ENCODE results near the gene CKAP2L.
A peak's percentile ranks its signal among the peaks of the same experiment; 100 is the strongest.
"Not testable (repeated sequence)": the region's sequence is repeated elsewhere in the genome, so short reads cannot be mapped to it uniquely, and the experiment has no call there.

Gene CKAP2L

DNA sequence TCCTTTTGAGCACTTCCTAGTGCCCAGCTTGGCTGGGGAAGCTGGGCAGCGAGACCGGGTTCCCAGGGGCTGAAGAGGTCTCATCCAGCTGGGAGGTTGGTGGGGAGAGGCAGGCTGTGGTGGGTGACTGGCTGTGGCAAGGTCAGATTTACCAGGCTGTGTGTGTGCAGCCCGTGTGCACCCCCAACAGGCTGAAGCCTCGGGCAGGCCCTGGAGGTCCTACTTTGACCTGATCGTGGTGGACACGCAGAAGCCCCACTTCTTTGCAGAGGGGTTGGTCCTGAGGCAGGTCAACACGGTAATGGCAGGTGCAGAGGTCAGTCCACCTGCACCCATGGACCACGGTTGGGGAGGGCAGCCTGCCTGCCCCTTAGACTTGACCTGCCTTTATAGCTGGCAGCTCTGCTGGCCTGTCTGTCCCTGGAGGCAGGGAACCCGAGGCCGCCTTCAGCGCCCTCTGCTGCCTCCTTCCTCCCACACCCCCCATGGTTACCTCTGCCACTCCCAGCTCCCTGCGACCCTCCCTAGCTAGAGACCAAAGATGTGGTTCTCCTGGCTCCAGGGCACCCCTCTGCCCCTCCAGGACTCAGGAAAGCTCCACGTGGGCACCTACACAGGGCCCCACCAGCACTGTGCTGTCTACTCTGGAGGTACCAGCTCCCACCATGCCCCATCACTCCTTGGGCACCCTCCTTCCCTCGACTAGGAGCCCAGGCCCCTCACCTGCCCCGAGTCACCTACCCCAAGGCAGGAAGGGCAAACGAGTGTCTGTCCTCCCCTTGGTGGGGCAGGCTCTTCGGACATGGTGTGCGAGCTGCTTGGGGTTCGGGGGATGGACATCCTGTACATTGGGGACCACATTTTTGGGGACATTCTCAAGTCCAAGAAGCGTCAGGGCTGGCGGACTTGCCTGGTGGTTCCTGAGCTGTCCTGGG, 39.6 kb downstream of the CKAP2L start:
- DNase-seq = no peak

DNA sequence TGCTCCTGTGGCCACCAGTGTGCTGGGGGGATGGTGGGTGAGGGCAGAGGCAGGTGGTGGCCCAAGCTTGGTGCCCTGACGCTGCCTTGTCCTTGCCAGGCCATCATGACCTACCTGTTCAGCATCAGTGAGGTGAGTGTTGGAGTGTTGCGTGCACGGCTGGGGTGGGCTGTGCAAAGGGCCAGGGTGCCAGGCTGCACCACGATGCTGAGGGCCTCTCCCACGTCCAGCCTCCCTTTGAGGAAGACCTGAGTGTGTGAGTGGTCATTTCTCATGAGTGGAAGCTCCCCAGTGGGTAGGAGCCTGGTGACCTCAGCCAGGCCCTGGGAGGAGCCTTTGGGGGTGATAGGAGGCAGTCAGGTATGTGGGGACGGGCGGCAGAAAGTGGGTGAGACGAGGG, 40.4 kb downstream of the CKAP2L start:
- DNase-seq = no peak

DNA sequence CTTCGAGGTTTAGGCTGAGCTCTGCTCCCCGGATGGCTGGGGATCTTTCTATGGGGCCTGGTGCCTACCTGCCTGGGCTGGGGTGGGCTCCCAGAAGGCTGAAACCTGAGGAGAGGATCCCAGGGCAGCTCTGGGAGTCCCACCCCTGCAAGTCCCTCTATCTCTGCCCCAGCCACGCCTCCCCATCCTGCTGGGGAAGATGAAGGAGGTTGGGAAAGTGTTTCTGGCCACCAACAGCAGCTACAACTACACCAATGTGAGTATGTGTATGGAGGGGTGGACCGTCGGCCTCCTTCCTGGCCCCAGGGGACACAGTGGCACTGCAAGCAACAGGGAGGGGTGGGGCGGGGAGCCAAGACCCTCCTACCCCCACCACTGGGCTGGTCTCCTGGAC, 40.9 kb downstream of the CKAP2L start:
- DNase-seq = no peak

DNA sequence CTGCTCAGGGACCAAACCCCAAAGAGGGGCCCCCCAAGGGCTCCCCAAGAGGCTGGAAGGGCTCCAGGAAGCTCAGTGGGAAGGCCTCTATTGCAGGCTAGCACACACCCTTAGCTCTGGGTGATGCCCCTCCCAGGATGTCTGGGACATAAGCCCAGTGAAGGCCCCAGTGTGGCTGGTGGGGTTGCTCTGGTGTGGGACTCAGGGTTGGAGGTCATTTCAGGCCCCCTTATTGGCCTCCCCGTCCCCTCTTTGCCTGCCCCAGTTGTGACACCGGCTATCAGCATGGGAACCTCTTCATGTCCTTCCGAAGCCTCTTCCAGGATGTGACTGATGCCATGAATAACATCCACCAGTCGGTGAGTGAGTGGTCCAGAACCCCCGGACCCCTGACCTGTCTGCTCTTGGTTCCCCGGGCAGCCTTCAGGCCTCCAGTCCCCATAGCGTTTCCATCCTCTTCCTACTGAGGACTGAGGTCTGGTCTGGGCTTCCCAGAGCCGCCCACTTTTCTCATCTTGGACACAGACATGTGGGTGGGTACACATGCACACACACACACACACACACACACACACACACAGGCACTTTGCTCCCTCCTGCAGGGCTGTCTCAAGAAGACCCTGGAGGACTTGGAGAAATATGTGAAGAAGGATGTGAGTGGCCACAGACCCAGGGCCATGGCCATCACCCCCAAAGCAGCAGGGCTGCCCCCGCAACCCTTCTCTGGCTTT, 41.4 kb downstream of the CKAP2L start:
- no peak for DNase-seq

DNA sequence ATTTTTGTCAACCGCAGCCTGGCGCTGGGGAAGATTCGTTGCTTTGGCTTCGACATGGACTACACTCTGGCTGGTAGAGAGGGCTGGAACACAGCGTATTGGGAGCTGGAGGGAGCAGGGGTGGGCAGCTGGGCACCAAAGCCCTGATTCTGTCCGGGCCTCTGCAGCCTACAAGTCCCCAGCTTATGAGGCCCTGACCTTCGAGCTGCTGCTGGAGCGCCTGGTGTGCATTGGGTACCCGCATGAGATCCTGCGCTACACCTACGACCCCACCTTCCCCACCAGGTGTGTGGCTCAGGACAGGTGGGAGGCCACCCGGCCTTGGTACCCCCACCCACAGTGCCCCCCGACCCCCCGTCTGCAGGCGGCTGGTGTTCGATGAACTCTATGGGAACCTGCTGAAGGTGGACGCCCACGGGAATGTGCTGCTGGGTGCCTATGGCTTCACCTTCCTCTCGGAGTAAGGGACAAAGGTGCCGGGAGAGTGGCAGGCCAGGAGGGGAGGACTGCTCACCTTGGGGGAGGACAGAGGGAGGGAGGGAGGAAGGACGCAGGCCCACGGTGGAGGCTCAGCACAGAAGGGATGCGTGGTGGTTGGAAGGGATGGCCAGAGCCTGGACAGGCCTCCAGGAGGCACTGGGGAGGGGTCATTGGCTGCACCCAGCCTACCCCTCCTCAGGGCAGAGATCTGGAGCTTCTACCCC, 42.4 kb downstream of the CKAP2L start:
- DNase-seq = no peak

DNA sequence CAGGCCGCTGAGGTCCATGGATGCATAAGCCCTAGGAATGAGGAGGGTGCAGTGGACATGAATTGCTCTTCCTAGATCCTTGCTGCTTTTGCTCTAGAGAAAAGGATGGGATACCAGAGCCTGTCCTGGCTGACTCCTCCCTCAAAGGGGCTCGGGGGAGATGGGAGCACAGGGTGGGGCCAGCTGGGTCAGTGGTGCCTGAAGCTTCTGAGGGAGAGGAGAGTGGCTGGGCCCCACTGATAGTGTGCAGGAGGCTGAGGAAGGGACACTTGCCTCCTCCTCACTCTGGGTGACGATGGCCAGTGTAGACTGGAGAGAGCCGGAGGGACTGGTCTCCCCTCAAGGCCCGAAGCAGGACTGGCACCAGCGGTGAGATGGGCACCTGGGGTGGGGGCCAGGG, 43.6 kb downstream of the CKAP2L start, which contains the start of gene NT5DC4:
NT5DC4 (plus strand) TSS at position 236 of the 400 bp plus-strand sequence; CDS start at position 296, 60 bp downstream.
- DNase-seq = no peak

DNA sequence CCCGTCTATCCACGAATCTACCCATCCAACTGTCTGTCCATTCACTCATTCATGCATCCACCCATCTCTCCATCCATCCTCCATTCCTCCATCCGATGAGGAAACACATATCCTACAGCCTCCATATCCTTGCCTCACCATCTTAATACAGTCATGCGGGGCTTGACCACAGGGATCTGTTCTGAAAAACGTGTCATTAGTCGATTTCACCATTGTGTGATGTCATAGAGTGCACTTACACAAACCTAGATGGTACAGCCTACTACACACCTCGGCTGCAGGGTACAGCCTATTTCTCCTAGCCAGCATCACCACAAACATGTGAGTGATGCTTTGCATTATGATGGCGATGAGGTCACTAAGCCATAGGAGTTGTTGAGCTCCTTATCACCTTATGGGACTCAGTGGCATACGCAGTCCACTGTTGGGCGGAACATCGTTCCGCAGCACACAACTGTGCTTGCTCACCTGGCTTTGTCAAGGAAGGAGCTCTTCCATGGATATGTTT, 45.5 kb downstream of the CKAP2L start:
- DNase-seq = no peak

DNA sequence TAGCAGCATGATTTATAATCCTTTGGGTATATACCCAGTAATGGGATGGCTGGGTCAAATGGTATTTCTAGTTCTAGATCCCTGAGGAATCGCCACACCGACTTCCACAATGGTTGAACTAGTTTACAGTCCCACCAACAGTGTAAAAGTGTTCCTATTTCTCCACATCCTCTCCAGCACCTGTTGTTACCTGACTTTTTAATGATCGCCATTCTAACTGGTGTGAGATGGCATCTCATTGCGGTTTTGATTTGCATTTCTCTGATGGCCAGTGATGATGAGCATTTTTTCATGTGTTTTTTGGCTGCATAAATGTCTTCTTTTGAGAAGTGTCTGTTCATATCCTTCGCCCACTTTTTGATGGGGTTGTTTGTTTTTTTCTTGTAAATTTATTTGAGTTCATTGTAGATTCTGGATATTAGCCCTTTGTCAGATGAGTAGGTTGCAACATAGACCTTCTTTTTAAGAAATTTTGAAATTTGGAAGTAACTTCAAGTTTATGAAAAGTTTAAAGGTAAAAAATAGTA, 47.5 kb downstream of the CKAP2L start:
- not testable (repeated sequence) for DNase-seq

DNA sequence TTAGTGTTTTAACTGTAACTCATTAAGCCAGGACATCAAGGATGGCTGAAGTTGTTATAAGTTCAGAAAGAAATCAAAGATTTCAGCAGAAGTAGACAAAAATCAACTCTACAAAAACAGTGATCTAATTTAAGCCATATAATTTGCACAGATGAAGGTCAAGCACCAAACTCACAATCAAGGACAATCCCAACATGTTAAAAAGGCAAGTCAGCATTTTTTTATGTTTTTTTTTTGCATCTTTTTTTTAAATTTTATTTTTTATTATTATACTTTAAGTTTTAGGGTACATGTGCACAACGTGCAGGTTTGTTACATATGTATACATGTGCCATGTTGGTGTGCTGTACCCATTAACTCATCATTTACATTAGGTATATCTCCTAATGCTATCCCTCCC, 48.3 kb downstream of the CKAP2L start:
- DNase-seq = not testable (repeated sequence)

DNA sequence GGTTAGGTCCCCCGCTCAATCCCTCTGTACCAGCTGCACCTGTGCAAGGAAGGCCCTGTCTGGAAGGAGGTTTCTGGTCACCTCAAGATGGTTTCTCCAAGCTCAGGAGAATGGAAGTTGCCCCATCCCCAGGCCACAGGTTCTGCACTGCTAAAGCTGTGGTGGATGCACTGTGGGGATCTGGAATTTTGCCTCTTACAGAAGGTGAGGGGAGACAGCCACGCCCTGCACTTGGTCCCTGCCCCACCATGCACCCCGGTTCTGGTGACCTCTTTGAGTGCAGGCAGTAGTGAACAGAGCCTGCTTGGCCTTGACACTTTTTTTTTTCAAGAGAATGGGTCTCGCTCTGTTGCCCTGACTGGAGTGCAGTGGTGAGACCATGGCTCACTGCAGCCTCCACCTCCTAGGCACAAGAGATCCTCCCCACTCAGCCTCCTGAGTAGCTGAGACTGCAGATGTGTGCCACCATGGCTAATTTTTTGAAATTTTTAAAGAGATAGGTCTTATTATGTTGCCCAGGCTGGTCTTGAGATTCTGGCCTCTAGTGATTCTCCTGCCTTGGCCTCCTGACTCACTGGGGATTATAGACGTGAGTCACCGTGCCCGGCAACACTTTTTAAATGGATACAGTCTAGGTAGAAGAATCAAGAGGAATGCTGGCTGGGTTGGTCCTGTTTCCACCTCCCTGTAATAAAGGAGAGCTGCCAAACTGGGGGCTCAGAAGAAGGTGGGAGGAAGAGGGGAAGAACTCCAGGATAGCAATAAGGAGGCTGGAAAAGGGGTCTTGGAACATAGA, 49.4 kb downstream of the CKAP2L start:
- no peak for DNase-seq

DNA sequence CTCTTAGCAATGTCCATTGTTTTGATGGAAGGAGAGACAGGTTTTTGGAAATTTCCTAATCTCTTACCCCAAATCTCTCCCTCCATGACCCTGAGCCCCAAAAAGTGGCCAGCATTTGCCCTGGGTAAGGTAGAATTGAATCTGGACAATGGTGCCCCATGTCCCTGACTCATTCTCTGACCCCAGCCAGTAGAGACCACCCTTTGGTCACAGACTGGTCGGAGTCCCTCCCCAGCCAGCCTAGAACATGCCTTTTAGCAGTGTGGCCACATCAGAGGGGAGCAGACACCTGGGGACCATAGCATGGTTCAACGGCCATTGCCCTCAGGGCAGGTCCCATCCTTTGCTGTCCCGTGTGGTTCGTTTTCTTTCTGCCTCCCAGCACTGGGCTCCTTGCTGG, 50.1 kb downstream of the CKAP2L start:
- DNase-seq = no peak

DNA sequence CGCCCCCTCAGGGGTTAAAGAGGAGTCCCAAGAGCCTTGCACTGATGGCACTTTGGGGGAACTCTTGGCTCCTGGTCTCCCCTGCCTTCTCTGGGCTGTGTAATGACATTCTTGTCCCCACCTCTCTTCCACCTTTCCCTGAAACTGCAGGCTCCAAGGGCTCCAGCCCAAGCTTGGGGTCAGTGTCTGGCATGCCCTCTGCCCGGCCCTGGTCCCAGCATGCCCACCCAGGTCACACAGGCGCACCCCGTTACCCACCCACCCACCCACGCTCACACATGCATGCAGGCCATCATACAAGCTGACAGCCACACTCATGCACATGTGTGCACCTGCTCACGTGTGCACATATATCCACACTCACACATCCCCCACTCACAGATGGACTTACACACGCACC, 50.5 kb downstream of the CKAP2L start:
- no peak for DNase-seq

DNA sequence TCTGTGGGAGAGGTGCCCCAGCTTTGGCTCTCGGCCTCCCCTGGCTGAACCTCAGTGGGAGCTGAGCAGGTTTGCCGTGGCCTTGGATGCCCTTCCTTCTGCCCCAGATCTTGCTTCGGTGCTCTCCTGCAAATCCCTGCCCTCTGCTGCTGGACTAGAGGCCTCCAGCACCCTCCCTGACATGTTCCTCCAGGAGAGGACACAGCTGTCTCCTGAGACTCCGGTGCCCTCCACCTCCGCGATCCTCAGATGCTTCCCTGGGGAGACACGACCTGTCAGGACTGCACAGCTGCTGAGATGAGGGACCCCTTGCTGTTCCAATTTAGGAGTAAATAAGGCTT, 50.9 kb downstream of the CKAP2L start:
- DNase-seq = no peak

DNA sequence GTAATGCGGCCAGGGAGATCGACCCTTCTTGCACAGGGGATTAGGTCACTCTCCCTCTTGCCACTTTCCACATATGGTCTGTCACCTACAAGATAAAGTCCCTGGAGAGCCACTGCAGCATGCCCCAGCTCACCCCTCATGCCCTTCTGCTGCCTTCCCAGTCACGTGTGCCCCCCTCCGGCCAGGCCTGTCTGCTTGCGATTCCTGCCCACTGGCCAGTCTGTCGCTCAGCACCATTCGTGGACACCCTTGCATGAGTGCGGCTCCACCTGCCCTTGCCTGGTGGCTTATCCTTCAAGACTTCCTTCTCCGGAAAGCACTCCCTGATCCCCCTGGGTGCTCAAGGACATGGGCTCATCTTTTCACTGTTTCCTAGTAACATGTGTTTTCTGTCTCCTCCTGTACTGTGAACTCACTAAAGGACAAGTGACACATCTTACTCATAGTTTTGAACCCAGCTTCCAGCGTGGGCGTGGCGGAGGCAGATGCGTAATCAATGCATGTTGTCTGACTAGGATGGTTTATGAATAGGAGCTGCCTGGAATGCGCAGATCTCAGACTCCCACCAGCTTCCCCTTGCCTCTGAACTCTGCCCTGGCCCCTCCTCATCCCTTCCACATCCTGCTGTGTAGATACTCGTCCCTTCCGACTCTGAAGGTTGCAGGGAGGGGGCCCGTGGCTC, 51.4 kb downstream of the CKAP2L start:
- DNase-seq = no peak

DNA sequence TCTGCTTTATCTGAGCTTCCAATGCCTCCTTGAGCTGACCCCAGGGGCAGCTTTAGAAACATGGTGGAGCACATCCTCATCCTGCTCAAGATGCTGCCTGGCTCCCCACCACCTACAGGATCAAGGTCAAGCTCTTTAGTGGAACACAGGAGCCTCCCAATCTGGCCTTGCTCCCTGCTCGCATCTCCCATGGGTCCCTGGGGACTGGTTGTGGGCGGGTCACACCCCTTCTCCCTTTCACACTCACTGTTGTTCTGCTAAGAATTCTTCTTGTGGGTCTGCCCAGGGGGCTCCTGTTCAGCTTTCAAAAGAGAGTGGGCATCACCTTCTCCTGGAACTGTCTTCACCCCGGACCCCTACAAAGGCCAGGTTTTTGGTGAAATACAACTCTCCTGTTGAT, 51.9 kb downstream of the CKAP2L start:
- no peak for DNase-seq

DNA sequence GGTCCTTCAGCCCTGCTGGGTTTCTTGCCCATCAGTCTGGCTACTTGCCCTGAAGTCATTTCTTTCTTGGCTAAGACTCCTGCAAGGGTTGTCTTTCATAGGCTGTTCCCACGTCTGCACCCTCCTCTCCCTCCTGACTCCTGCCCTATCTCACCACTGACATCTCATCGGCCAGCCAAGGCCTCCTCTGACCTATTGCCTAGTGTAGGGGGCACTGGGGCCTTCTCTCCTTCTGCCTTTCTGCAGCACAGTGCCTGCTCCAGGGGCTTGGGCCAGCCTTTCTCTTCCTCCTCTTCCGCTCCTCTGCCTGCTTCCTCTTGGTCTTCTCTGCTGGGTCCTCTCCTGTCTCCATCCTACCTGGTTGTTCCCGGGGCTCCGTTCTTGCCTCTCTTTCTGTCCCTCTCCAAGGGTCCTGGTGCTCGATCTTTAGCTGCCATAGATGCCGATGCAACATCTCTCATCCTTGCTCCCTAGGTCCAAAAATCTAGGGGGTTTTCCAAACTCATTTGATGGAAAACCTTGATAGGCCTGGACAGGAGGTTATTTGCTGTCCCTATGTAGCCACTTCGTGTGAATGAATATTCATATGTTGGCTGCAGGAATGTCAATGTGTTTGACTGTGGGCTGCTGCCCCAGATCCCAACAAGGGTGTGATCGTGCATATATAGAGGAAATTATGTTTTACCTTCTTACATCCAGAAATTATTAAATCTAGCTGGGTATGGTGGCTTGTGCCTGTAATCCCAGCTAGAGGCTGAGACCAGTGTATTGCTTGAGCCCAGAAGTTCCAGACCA, 53.3 kb downstream of the CKAP2L start:
- no peak for DNase-seq

DNA sequence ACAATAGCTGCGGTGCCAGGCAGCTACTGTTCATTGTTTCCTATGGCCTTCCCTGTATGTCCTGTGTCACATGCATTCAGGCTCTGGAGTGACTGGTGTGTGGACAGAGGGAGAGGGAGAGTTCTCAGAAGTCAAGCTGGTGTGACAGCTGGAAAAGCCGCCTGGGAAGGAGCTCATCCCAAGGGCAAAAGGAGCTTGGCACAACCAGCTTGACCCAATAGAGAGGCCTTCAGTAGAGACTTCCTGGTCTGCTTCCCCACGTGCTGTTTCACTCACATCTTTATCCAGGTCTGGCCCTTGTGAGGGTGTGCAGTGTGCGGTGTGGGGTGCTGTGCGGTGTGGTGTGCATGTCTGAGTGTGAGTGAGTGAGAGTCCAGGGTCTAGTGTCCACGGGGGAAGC, 54.7 kb downstream of the CKAP2L start:
- DNase-seq = no peak

DNA sequence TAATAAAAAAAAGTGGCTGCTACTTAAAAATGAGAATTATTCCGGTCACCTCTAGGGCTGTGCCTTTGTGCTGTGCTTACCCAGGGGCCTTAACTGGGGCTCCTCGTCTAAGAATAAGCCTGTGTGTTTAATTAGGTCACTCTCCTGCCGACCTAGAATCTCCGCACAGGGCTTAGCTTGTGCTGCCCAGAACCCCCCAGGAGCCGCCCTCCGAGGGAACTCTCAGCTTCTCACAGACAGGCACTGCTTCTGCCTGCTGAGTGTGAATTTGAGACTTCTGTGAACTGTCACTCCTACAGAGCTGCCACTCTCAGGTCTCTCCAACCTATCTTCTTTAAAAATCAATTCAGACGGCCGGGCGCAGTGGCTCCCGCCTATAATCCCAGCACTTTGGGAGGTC, 55.4 kb downstream of the CKAP2L start:
- DNase-seq = no peak

DNA sequence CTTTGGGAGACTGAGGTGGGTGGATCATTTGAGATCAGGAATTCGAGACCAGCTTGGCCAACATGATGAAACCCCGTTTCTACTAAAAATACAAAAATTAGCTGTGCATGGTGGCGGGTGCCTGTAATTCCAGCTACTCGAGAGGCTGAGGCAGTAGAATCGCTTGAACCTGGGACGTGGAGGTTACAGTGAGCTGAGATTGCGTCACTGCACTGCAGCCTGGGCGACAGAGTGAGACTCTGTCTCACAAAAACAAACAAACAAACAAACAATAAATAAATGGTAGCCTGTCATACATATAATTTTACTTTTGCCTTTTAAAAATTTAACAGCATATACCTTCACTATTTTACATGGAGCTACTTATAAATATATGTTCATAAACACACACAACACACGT, 57.5 kb downstream of the CKAP2L start:
- DNase-seq = not testable (repeated sequence)

DNA sequence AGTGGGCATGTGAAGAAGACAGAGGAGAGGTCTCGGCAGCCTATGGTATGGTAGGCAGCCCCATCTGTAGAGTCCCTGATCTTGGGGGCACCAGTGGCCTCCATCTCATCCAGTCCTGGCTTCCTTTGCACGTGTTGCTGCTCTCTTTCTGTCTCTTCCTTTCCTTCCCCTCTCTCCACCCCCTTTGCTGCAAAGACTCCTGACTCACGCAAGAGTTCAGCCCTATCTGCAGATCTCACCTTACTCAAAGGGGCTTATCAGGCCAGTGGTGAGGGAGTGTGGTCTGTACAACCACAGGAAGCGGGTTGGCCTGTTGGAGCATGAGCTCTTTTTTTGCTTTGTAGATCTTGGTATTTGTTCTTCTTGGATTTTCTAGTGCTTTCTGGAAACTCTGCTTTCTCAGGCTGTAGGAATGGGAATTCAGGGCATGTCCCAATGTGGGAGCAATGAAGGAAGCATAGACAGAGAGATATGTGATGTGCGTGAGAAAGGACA, 58.2 kb downstream of the CKAP2L start:
- DNase-seq = peak; percentile 21
